H9 (cell line): ENCODE measurements around the gene DHX38. TPM values are rescaled to one million over a fixed set of nuclear protein-coding genes. Genes with fewer than 3 reads are reported as not detected.

Experiments
- DNase-seq: peaks from one replicate; pipeline ENCODE4 v3.0.0-alpha.2; 2017
- H2AFZ ChIP-seq: one replicate; pipeline ENCODE4 v1.6.1; 2013; ENCODE audit warnings: mild to moderate bottlenecking, low read length, control low read depth, moderate library complexity
- H2AK5ac ChIP-seq: 2 replicates; pipeline ENCODE4 v1.6.1; 2013; ENCODE audit warnings: low read length, control low read depth, mixed read lengths; ENCODE audit not compliant: insufficient read length
- H2BK120ac ChIP-seq: one replicate; pipeline ENCODE4 v1.6.1; 2013; ENCODE audit warnings: low read depth, mild to moderate bottlenecking, low read length, control low read depth, inconsistent platforms; ENCODE audit not compliant: poor library complexity, severe bottlenecking
- H2BK12ac ChIP-seq: 2 replicates; pipeline ENCODE4 v1.6.1; 2013; ENCODE audit warnings: low read length, control low read depth, mixed read lengths, low read depth; ENCODE audit not compliant: insufficient read length
- H2BK15ac ChIP-seq: 2 replicates; pipeline ENCODE4 v1.6.1; 2013; ENCODE audit warnings: low read depth, low read length, control low read depth
- H2BK20ac ChIP-seq: one replicate; pipeline ENCODE4 v1.6.1; 2013; ENCODE audit warnings: low read depth, mild to moderate bottlenecking, low read length, control low read depth, inconsistent platforms; ENCODE audit not compliant: poor library complexity, severe bottlenecking
- H2BK5ac ChIP-seq: 2 replicates; pipeline ENCODE4 v1.6.1; 2013; ENCODE audit warnings: low read length, control low read depth, mixed read lengths; ENCODE audit not compliant: insufficient read length
- H3K14ac ChIP-seq: 2 replicates; pipeline ENCODE4 v1.6.1; 2013; ENCODE audit warnings: low read length, control low read depth; ENCODE audit not compliant: insufficient read depth
- H3K18ac ChIP-seq: 2 replicates; pipeline ENCODE4 v1.6.1; 2013; ENCODE audit warnings: low read depth, mild to moderate bottlenecking, mixed read lengths, low read length, control low read depth; ENCODE audit not compliant: insufficient read length
- H3K23ac ChIP-seq: 2 replicates; pipeline ENCODE4 v1.6.1; 2013; ENCODE audit warnings: low read length, control low read depth, mixed read lengths, low read depth; ENCODE audit not compliant: insufficient read length
- H3K23me2 ChIP-seq: 2 replicates; pipeline ENCODE4 v1.6.1; 2013; ENCODE audit warnings: low read depth, mild to moderate bottlenecking, mixed read lengths, low read length, control low read depth; ENCODE audit not compliant: insufficient read length, poor library complexity, severe bottlenecking
- H3K27ac ChIP-seq: 2 replicates; pipeline ENCODE4 v1.5.1; 2013; ENCODE audit warnings: low read length, control low read depth, mixed read lengths, low read depth; ENCODE audit not compliant: insufficient read length
- H3K27me3 ChIP-seq: 2 replicates; pipeline ENCODE4 v1.6.1; 2013; ENCODE audit warnings: low read length, control low read depth, inconsistent platforms; ENCODE audit not compliant: insufficient read depth
- H3K4ac ChIP-seq: 2 replicates; pipeline ENCODE4 v1.6.1; 2013; ENCODE audit warnings: low read depth, mild to moderate bottlenecking, control low read depth, inconsistent platforms, low read length, moderate library complexity
- H3K4me1 ChIP-seq: 2 replicates; pipeline ENCODE4 v1.6.1; 2013; ENCODE audit warnings: low read length, control low read depth, inconsistent platforms; ENCODE audit not compliant: insufficient read depth
- H3K4me2 ChIP-seq: 2 replicates; pipeline ENCODE4 v1.6.1; 2013; ENCODE audit warnings: low read length, control low read depth, mixed read lengths; ENCODE audit not compliant: insufficient read length, insufficient read depth
- H3K56ac ChIP-seq: 2 replicates; pipeline ENCODE4 v1.6.1; 2013; ENCODE audit warnings: low read depth, mild to moderate bottlenecking, mixed read lengths, low read length, control low read depth; ENCODE audit not compliant: insufficient read length
- H3K79me1 ChIP-seq: 2 replicates; pipeline ENCODE4 v1.6.1; 2013; ENCODE audit warnings: low read depth, mild to moderate bottlenecking, moderate library complexity, low read length, control low read depth, inconsistent platforms; ENCODE audit not compliant: insufficient read depth, poor library complexity, severe bottlenecking
- H3K79me2 ChIP-seq: 2 replicates; pipeline ENCODE4 v1.6.1; 2013; ENCODE audit warnings: low read length, control low read depth, inconsistent platforms; ENCODE audit not compliant: insufficient read depth
- H3K9ac ChIP-seq: 2 replicates; pipeline ENCODE4 v1.6.1; 2013; ENCODE audit warnings: low read length, control low read depth, mixed read lengths; ENCODE audit not compliant: insufficient read length; ENCODE audit errors: extremely low read depth
- H3K9me3 ChIP-seq: one replicate; pipeline ENCODE4 v1.6.1; 2013; ENCODE audit warnings: low read depth, low read length, inconsistent platforms; ENCODE audit not compliant: control insufficient read depth
- H3T11ph ChIP-seq: one replicate; pipeline ENCODE4 v1.6.1; 2013; ENCODE audit warnings: mild to moderate bottlenecking, low read length, control low read depth, inconsistent platforms
- H4K20me1 ChIP-seq: one replicate; pipeline ENCODE4 v1.6.1; 2013; ENCODE audit not compliant: control insufficient read depth, insufficient read length, insufficient read depth
- H4K5ac ChIP-seq: 2 replicates; pipeline ENCODE4 v1.6.1; 2013; ENCODE audit warnings: low read depth, mild to moderate bottlenecking, mixed read lengths, low read length, control low read depth; ENCODE audit not compliant: insufficient read length
- H4K8ac ChIP-seq: replicated peaks from 2 replicates; pipeline ENCODE4 v1.6.1; 2013; ENCODE audit warnings: low read length, control low read depth, mixed read lengths, low read depth; ENCODE audit not compliant: insufficient read length
- H4K91ac ChIP-seq: 2 replicates; pipeline ENCODE4 v1.6.1; 2013; ENCODE audit warnings: low read depth, mild to moderate bottlenecking, moderate library complexity, mixed read lengths, low read length, control low read depth; ENCODE audit not compliant: insufficient read length
- H3K27ac Mint-ChIP-seq, 3 experiments: 2 replicates in 2 of 3; 3 replicates in 1 of 3; pipeline ENCODE4 v1.8.0; 2020 to 2021; ENCODE audit warnings: mixed read lengths in 3 of 3, mild to moderate bottlenecking in 1 of 3, moderate library complexity in 1 of 3
- H3K27me3 Mint-ChIP-seq: 2 replicates; pipeline ENCODE4 v1.8.0; 2021; ENCODE audit warnings: low read depth, mild to moderate bottlenecking, moderate library complexity, mixed read lengths
- H3K36me3 Mint-ChIP-seq, 3 experiments: 2 replicates in 2 of 3; 3 replicates in 1 of 3; pipeline ENCODE4 v1.8.0; 2020 to 2021; ENCODE audit warnings: low read depth in 3 of 3, mixed read lengths in 3 of 3; ENCODE audit not compliant: insufficient read depth in 1 of 3
- H3K4me1 Mint-ChIP-seq, 2 experiments: 2 replicates each; pipeline ENCODE4 v1.8.0; 2020; ENCODE audit warnings: mixed read lengths in 2 of 2
- H3K4me3 Mint-ChIP-seq, 2 experiments: 2 replicates in 1 of 2; 3 replicates in 1 of 2; pipeline ENCODE4 v1.8.0; 2020 to 2021; ENCODE audit warnings: mild to moderate bottlenecking in 2 of 2, mixed read lengths in 2 of 2, moderate library complexity in 1 of 2
- H3K9me3 Mint-ChIP-seq, 2 experiments: 2 replicates in 1 of 2; 3 replicates in 1 of 2; pipeline ENCODE4 v1.8.0; 2020; ENCODE audit warnings: mild to moderate bottlenecking in 2 of 2, mixed read lengths in 2 of 2, moderate library complexity in 1 of 2
- WGBS: extraction: QIAGEN DNeasy Blood & Tissue Kit; methylation state at CpG from one replicate; pipeline ENCODE4 v1.1.7; 2013; ENCODE audit warnings: missing lambda C conversion rate, low lambda C conversion rate, mixed read lengths; ENCODE audit not compliant: insufficient read length; ENCODE audit errors: extremely low coverage; 5-methylcytosine and 5-hydroxymethylcytosine counted together
- total RNA-seq: library from RNA; stranded (reverse); gene quantifications from 2 replicates; pipeline ENCODE4 v1.2.1, GENCODE V29; 2021
- TF ChIP-seq, protein P1 (sequence below): fragments of 200-600 bp; sonication (generic); conservative IDR thresholded peaks from 3 replicates; pipeline ENCODE4 v1.8.0; 2021; ENCODE audit warnings: antibody characterized with exemption, mild to moderate bottlenecking

DHX38 gene
- total RNA-seq, 1 experiment from 2014 or later: 60.5 TPM

DNA sequence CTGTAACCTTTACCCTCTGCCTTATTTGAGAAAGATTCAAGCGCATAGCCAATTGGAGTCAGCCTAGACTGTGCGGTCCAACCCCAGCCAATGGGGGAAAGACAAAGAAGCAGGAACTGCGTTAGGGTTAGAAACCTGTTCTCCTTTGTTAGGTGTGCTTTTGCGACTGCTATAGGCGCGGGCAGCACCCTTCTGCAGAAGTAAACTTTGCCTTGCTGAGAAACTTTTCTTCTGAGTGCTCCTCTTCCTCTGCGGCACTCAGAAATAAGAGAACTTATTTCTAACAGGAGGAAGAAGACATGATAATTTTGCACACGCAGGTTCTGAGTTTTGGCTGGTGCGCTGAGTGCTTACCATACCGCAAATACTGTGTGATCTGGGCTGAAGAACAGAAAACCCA lies 9.2 kb upstream of the DHX38 start:
- Mint-ChIP-seq H3K4me1 (peaks cover 0 to 5% of the 10 kb centered on the region in 2 experiments; a peak in 2 of 4 replicates), H3K27me3 (no peaks in the 10 kb centered on the region), H3K27ac (no peak overlapping the region), H3K36me3 (peaks cover 22 to 42% (median 41%) of the 10 kb centered on the region in 3 experiments), H3K4me3 (no peak overlapping the region), H3K9me3 (peaks cover 4 to 5% of the 10 kb centered on the region in 2 experiments; a peak in 3 of 5 replicates)
- TF ChIP-seq, protein P1, sequence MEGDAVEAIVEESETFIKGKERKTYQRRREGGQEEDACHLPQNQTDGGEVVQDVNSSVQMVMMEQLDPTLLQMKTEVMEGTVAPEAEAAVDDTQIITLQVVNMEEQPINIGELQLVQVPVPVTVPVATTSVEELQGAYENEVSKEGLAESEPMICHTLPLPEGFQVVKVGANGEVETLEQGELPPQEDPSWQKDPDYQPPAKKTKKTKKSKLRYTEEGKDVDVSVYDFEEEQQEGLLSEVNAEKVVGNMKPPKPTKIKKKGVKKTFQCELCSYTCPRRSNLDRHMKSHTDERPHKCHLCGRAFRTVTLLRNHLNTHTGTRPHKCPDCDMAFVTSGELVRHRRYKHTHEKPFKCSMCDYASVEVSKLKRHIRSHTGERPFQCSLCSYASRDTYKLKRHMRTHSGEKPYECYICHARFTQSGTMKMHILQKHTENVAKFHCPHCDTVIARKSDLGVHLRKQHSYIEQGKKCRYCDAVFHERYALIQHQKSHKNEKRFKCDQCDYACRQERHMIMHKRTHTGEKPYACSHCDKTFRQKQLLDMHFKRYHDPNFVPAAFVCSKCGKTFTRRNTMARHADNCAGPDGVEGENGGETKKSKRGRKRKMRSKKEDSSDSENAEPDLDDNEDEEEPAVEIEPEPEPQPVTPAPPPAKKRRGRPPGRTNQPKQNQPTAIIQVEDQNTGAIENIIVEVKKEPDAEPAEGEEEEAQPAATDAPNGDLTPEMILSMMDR: no peak
- Histone ChIP-seq H2BK120ac (no peak overlapping the region), H2AK5ac (no peak overlapping the region), H2BK20ac (no peak overlapping the region), H3K4me2 (no peak overlapping the region), H3K27ac (no peak overlapping the region), H3K4ac (no peak overlapping the region), H3K56ac (no peak overlapping the region), H3K79me1 (no peaks in the 10 kb centered on the region), H3K79me2 (no peaks in the 10 kb centered on the region), H3K18ac (no peak overlapping the region), H2AFZ (no peak overlapping the region), H4K8ac (no peak overlapping the region), H2BK15ac (no peak overlapping the region), H3K9ac (no peak overlapping the region), H3K4me1 (no peaks in the 10 kb centered on the region), H3K27me3 (no peaks in the 10 kb centered on the region), H3K14ac (no peak overlapping the region), H3K23ac (no peak overlapping the region), H3T11ph (no peak overlapping the region), H4K20me1 (no peaks in the 10 kb centered on the region), H3K9me3 (peaks cover 7% of the 10 kb centered on the region), H2BK12ac (no peak overlapping the region), H4K91ac (no peak overlapping the region), H2BK5ac (no peak overlapping the region), H4K5ac (no peak overlapping the region), H3K23me2 (no peaks in the 10 kb centered on the region)
- no CpG with 5 or more reads among the region's 10 CpGs for WGBS
- DNase-seq: no peak
